GM18520 (cell line): ENCODE data around the gene MUL1.
"Not testable (repeated sequence)": the region's sequence is repeated elsewhere in the genome, so short reads cannot be mapped to it uniquely, and the experiment has no call there.

Source experiments
- ATAC-seq: cut with Tn5 transposase; IDR thresholded peaks from one replicate; pipeline ENCODE4 v1.9.1; 2021; ENCODE audit not compliant: unreplicated experiment

The MUL1 gene

DNA sequence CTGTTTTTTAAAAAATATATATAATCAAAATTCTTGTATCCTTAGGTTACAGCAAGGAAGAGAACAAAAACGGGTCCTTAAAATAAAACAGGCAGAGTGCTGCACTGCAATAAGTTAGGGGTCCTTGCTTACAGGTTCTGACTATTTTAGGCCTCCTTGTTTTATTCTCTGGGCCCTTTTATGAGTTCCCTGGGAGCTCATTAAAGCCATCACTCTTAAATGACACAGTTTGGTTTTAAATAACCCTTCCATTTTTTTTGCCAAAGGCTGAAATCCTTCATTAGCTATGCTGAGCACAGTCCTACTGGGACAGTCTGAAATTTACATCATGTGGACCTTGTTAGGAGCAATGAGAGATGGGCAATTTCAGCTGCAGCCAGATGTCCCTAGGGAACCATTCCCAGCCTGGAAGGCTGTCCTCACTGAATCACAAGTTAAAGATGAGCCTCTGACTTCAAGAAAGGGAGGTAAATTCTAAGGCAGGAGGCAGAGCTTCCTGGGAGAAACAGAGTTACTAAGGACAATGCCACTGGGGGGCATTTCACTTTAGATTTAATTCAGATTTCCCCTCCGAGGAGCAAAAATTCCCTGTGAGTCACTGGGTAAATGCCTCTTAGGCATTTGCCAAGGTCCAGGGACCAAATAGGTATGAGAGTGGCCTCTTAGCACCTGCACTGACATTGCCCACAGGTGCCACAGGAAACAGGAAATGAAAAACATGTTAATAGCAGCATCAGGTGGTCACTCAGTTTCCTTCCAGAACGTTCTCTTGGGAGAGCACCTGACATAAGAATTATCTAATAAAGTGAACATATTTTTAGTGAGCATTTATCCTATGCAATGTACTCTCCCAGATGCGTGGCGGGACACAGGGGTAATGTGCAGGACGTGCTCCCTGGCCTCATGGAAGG is 3.8 kb upstream of the MUL1 start:
- no peak for ATAC-seq

DNA sequence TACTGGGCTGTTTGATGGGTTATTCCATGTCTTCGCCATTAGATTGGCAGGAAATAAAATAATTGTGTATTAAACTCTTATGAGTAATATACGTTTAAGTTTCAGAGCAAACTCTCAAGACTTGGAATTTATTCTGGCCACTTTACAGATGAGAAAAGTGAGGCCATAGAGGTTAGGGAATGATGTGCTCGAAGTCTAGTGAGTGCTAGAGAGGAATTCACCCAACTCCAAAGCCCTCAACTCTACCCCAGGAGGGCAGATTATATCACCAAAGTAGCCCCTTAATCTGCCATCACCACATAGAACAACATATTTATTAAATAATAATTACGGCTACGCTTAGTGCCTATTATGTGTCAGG is 440 bp upstream of the MUL1 start:
- no peak for ATAC-seq

DNA sequence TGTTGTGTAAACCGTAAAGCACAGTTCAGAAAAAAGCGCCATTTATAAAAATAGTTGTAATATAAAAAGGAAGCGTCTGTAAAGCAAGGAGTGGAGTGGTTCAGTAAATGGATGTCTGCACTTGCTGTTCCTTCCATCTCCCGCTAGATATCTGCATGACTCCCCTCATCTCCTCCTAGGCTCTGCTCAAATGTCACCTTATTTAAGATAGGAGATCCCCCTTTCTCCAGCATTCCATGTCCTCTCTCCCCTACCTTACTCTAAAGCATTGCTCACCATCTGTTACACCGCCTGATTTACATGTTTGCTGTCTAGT is 745 bp downstream of the MUL1 start:
- ATAC-seq = peak; percentile 14

DNA sequence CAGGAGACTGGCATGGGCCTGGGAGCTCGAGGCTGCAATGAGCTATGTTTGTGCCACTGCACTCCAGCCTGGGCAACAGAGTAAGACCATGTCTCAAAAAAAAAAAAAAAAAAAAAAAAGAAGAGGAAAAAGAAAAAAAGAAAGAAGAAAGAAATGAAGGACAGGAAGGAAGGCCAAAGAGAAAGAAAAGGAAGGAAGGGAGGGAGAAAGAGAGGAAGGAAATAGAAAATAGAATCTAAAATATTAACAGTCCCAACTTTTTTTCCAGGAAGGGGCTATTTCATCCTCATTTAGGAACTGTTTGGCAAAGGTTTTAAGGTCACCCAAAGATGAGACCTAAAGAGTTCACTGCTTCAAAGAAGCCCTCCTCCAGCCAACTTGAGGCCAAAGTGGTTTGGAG is 2.5 kb downstream of the MUL1 start:
- ATAC-seq = no peak

DNA sequence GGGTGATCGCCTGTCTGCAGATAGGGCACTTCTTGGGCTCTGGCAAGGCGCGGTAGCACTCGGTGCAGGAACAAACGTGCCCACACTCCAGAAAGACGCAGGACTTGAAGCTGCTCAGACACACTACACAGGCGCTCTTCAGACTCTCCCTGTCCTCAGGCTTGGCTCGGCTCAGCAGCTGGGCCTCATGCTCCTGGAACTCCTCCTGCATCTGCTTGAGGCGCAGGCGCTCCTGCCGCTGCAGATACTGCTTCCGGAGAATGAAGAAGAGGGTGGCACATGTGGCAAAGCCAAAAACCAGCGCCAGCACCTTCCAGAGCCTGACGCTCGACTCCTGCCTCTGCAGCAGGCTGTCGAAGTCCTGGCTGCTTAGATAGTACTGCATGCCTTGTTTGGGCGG is 7.2 kb downstream of the MUL1 start:
- ATAC-seq = no peak

DNA sequence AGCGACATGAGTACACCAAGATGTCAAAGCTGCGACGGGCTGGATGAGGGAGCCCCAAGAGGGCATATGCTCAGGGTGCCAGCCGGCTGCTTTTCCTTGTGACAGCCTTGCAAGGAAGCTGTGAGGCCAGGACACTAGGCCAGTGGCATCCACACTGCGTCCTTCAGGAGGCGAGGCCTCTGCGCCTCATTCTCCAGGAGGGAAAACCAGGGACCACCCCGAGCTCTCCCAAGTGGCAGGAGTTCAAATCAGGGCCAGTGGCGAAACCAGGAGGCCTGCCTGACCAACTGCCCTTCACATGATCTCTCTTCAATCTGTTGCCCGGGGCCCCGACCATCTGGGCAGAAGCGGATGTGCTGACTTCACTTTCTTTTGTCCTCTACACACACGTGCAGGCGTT is 8.2 kb downstream of the MUL1 start:
- ATAC-seq = no peak

DNA sequence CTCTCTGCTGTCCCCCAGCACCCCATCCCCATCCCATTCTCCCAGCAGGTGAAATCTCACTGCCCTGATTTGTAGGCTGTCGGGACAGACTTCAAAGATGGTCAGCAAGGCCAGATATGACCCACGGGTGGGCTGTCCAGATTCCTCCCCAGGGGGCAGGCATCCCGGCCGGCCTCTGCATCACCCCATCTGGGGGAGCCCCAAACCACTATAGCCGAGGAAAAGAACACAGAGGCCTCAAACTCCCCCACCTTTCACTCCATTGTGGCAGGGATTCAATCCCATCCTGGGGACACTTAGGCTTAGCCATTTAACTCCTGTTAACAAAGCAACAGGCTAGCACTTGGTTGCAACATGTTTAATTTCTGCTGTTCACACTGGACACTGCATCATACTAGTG is 8.8 kb downstream of the MUL1 start:
- no peak for ATAC-seq

DNA sequence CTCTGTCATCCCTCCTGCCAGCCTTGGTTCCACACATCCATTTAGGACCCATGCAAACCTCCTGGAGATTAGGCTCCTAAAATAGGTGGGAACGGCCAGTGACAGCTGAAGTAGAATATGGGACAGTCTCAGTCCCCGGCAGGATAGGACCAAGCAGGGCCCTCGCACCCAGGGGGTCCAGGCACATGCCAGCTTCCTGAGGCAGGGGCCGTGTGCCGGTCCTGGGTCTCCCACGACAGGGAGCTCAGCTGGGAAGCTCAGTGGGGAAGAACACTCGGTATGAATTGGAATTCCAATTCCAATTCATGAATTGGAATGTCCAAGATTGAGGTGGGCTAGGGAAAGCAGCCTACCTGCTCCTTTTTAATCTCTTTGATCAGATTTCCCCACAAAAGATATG is 9.8 kb downstream of the MUL1 start:
- no peak for ATAC-seq

DNA sequence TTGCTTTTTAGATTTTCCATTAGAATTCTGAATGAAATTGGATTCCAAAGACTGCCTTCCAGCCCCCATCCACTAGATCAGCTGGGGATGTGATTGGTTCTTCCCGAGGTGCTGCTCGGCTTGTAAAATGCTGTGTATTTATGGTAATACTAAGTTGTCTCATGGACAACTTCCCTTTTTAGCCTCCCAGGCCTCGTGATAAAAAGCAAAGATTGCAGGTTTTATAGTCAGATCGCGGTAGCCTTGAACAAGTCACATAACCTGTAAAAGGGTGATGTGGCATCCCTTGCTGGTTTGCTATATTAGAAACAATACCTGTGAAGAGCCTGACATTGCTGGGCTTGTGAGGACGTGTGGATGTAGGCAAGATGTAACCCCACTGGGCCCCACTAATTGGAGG is 10.4 kb downstream of the MUL1 start:
- ATAC-seq = no peak

DNA sequence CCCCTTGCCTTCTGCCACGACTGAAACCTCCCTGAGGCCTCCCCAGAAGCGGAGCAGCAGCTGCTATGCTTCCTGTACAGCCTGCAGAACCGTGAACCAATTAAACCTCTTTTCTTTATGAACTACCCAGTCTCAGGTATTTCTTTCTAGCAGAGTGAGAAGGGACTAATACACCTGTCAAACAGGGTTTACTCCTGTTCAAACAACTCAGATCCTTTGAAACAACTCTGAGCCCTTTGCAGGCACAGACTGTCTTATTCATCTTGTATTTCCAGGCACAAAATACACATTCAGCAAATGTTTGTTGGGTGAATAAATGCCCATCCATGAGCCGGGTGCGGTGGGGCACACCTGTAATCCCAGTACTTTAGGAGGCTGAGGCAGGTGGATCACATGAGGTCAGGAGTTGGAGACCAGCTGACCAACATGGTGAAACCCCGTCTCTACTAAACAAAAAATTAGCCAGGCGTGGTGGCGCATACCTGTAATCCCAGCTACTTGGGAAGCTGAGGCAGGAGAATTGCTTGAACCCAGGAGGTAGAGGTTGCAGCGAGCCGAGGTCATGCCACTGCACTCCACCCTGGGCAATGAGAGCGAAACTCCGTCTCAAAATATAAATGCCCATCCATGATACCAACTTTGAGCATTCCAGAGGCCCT is 11.1 kb downstream of the MUL1 start:
- not testable (repeated sequence) for ATAC-seq

DNA sequence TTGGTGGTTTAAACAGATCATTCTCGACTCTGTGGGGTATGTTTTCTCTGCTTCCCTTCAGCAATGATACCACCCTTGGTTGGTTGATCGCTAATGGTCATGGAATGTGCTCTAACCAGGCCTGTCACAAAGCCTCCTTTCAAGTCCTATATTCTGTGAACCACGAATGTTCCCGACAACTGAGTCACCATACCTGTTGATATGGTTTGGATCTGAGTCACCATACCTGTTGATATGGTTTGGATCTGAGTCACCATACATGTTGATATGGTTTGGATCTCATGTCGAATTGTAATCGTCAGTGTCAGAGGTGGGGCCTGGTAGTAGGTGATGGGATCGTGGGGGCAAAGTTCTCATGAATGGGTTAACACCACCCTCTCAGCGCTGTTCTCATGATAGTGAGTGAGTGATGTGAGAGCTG is 11.7 kb downstream of the MUL1 start:
- no peak for ATAC-seq

DNA sequence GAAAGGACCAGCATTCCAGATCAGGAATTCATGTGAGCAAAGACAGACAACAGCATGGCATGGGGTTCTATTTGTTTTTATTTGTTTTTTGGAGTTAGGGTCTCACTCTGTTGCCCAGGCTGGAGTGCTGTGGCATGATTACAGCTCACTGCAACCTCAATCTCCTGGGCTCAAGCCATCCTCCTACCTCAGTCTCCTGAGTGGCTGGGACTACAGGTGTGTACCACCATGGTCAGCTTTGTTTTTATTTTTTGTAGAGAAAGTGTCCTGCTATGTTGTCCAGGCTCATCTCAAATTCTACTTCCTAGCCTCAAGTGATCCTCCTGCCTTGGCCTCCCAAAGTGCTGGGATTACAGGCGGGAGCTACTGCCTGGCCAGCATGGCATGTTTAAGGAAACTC is 12.3 kb downstream of the MUL1 start:
- no peak for ATAC-seq

DNA sequence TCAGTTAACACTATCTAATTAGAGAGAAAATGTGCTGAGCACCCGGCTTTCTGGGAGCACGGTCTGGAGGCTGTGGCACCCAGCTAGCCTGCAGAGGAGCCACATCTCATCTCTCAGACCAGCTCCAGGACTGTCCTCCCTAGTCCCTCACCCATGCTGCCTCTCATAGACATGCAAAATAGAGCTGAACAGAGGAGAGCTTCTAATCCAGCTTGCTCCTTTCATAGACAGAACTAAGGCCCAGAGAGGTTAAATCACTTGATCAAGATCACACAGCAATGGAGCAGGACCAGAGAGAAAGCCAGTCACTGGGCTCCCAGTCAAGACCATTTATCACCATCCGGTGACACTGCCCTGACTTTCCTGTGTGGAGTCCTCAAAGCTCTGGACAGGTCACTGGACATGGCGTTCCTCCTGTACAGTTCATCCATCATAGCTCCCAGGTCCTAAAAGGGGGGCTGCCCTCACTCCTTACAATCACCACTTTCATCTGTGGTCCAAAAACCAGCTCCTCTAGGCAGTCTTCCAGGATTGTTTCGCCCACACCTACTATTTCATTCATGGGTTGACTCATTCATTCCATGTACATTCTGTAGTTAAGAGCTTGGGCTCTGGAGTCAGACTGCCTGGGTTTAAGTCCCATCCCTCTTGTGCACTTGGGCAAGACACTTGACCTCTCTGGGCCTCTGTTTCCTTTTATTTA is 13.2 kb downstream of the MUL1 start:
- ATAC-seq = no peak

DNA sequence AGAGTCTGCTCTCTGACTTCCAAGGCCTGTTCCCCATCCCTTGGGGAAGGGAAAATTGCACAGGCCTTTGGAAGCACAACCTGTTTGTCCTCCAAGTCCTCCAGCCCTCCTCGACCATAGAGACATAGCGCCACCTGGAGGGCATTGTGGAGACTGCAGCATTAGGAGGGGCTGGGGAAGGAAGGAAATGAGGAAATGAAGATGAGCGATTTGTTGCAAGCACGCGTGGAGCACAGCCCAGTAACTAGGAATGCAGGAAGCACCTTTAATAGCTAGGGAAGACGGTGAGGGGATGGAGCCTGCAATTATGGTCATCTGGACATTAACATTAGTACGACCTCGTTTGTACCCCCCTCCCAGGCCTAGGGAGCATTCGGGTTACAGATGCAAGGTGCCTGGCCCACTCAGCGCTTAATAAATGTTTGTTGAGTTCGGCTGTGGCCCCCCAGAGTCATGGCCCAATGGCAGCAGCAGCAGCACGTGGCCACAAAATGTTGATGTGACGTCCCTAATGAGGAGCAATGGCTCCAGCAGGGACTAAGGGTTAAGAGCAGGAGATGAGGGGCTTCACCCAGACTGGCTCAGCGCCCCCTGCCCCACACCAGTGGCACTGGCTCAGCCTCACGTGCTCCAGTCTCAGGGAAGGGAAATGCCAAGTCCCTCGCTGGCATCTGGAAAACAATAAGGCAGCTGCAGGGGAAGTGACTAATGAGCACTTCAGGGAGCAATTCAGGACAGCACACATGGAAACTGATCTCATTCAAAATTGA is 13.9 kb downstream of the MUL1 start:
- ATAC-seq = no peak

DNA sequence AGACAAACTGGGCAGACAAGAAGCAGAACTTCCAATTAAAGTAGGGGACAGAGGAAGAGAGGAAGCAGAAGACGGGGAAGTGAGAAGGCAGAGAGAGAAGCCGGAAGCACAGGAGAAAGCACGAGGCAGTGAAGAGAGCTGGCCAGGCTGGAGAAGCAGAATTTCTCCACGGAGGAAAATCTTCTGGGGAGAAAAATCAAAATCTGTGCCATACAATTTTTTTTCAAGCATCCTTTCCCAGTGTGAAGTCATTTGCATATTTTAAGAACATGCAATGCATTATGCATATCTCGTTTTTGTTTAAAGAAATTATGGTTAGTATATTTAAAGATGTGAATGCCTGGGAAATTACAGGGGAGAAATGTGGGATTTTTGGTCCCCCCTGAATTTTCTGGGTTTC is 14.6 kb downstream of the MUL1 start:
- ATAC-seq = no peak

DNA sequence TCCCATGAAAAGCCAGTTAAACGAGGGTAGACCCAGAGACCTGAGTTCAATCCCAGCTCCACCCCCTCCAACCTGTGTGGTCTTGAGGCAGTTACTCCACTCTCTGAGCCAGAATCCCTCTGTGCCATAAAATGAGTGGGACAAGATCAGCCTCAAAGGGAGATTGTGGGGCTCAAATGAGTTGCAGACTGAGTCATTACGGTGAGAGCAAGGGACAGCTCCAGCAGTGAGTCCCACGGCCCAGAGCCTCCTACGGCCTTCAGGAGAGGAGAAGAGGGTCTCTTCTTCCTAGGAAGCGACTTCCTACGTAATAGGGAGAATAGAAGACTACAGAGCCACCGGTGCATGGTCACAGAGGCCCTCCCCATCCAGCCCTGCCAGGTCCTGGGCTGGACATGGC is 15.2 kb downstream of the MUL1 start:
- no peak for ATAC-seq

DNA sequence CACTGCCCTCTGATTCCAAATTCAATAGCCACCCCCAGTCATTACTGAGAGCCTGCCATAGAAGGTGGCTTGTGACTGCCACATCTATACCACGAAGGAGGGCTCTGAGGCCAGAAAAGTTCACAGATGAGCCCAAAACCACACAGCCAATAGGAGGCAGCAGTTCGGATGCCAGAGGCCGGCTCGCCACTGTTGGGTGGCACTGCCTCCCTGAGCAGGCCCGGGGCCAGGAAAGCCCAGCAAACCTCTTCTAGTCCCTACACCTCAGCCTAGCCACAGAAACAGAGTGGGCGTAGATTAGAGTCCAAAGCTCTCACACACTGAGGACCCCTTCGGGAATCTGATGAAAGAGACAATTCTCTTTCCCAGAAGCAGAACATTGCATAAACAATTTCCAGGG is 16.1 kb downstream of the MUL1 start:
- ATAC-seq = no peak

DNA sequence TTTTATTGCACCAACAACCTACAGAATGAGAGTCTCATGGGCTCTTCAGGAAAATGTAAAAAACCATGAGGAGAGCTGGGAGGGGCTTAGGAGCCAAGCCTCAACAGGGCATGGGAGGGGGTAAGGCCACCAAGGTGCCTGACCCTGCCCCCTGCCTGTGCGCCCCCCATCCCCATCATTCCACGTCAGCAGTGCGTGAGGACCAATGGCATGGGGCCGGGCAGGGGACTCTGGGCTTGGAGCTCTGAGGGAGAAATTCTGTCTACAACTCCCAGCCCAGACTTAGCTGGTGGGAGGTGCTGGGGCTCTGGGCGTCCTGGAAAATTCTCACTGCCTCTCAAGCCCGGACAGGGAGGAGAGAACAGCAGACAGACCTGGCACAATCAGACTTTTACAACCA is 16.8 kb downstream of the MUL1 start:
- no peak for ATAC-seq

DNA sequence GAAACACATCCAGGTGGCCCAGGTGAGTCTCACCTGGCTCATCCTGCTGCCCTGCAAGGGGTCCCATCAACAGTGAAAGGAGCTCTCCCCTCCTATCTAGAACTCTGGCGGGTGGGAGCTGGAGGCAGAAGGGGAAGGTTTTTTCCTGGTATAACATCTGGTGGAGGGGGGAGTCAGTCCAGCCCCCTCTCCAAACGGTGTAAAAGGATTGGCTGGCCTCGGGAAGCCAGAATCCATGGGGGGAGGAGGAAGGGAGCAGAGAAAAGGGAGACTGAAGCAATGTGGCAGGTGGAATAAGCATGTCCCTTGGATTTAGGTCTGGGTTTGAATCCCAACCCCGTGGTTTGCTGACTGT is 20.7 kb downstream of the MUL1 start:
- ATAC-seq = no peak

DNA sequence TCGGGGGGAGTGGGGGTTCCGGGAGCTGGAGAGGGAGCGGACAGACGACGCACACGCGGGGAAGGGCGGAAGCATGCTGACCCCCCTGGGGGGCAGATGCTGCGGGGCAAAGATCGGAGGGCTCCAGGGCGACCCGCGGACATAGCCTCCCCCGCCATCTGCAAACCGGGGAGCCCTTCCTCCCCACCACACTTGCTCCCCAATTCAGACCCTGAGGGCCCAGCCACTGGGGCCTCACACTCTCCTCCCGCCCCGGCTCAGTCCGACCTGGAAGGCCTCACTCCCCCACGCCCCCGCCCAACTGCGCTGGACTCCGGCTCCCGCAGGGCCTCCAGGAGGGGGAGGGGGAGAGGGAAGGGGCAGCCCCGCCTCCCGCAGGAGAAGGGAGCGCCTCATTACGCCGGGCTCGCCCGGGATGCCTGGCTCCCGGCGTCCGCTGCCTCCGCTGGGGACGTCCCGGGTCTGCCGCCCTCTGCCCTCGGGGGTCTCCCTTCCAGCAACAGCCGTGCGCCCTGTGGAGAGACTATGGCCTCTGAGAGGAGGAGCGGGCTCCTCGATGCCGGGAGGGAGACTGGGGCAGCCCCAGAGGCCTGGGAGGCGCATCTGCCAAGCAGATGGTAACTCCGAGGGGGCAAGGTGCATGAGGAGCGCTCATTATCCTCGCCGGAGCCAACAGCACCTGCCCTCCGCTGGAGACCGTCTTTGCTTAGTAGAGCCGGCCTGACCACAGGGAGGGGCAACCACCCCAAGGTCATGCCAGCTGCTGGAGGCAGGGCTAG is 21.3 kb downstream of the MUL1 start:
- no peak for ATAC-seq
